GM12891 (cell line): ENCODE measurements around the gene CDKN2AIP.

ENCODE experiments used
- PAX5 ChIP-seq: IDR thresholded peaks from 2 replicates; pipeline ENCODE4 v1.6.1; 2011; ENCODE audit warnings: low read length, moderate library complexity, mild to moderate bottlenecking; ENCODE audit not compliant: insufficient read depth, severe bottlenecking
- POLR2A ChIP-seq: IDR thresholded peaks from 2 replicates; pipeline ENCODE4 v1.6.1; 2011; ENCODE audit warnings: low read depth, low read length, control low read depth
- POLR2AphosphoS5 ChIP-seq: IDR thresholded peaks from 2 replicates; pipeline ENCODE4 v1.6.1; 2011; ENCODE audit warnings: low read depth, low read length, control low read depth
- POU2F2 ChIP-seq: IDR thresholded peaks from 2 replicates; pipeline ENCODE4 v1.6.1; 2011; ENCODE audit warnings: low read depth, mild to moderate bottlenecking, control low read depth, low read length, moderate library complexity
- SPI1 ChIP-seq: IDR thresholded peaks from 2 replicates; pipeline ENCODE4 v1.6.1; 2011; ENCODE audit warnings: low read depth, low read length, control low read depth
- TAF1 ChIP-seq: IDR thresholded peaks from 2 replicates; pipeline ENCODE4 v1.6.1; 2011; ENCODE audit warnings: low read depth, low read length, control low read depth

GRCh38 chr4:183436417-183436816, 8.0 kb upstream of the CDKN2AIP start:
- TF ChIP-seq POLR2A (no peak), TAF1 (no peak), POLR2AphosphoS5 (no peak), PAX5 (no peak), SPI1 (no peak), POU2F2 (no peak)
